ENCODE data around the gene CHCHD5.

The CHCHD5 gene

DNA sequence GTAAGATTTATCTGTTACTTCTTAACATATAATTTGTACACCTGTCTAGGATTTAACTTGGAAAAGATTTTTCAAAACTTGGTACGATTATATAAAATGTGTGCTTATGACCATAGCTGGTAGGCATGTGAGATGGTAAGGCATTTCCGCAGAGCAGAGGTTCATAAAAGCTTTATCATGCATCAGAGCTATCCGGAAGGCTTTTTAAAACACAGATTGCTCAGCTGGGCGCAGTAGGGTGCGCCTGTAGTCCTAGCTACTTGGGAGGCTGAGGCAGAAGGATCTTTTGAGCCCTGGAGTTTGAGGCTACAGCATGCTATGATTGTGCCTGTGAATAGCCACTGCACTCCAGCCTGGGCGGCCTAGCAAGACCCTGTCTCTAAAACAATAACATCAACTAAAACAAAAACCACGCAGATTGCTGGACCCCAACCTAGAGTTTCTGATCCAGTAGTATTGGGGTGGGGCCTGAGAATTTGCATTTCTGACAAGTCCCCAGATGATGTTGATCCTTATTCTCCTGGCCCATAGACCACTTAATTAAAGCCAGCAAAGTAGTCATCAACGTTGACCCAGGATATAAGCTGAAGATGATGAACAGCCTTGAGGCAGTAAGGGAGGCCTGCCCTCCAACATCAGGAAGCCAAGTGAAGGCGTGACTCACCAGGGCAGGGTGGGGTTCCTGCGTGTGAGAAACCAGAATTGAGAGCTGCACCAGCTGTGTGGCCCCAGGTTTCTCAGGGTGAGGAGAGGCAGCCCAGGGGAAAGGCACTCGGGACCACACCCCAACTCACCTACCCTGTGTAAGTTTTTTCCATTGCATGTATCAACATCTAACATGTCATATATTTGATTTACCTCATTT, 39.7 kb downstream of the CHCHD5 start:
- peak; percentile 46 to 63 for DNase-seq (ENCODE audit: low read depth in 2 of 2, low spot score in 1 of 2)

GRCh38 chr2:112625474-112626114, 41.2 kb downstream of the CHCHD5 start:
- no peak for DNase-seq (ENCODE audit: low read depth in 2 of 2, low spot score in 1 of 2)

- peak in 1 of 2 donors; percentile 29 for DNase-seq (ENCODE audit: low read depth in 2 of 2, low spot score in 1 of 2)
Measured at GRCh38 chr2:112626604-112627059, 42.2 kb downstream of the CHCHD5 start.

GRCh38 chr2:112627060-112628040, 42.9 kb downstream of the CHCHD5 start:
- no peak for DNase-seq (ENCODE audit: low read depth in 2 of 2, low spot score in 1 of 2)

- no peak for DNase-seq (ENCODE audit: low read depth in 2 of 2, low spot score in 1 of 2)
Measured at GRCh38 chr2:112629224-112629623, 44.8 kb downstream of the CHCHD5 start.

DNA sequence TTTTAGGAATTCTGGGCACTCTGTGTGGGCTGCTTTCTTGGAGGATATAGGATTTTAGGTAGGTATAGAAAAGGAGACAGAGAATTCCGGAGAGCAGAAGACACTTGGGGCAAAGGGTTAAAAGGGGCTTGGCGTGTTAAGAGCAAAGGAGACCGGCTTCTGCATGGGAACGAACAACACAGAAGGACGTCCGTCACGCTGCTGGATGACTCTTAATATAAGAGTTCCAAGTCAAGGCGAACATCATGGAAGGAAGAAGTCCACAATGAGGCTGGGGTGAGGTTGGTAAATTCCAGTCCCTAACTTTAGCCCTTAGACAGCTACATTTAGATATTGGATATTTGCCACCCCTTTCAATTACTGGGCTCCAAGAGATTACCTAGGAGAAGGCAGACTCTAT, 45.4 kb downstream of the CHCHD5 start:
- no peak for DNase-seq (ENCODE audit: low read depth in 2 of 2, low spot score in 1 of 2)

DNA sequence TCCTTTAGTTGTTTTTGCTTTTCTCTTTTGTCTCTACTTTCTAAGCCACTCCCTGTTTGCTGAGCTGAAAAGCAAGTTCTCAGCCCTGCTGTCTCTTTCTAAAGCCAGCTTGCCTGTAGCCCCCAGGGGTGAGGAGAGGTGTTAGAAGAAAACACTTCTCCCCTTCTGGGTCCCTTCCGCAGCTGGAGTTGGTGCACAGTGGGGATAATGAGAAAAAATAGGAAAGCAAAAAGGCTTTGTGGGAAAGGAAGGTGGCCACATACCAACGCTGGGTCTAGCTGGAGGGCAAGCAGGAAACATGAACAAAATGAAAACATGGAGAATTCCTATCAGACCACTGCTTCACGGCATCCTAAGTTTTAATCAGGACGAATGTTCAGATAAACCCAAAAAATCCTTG, 45.9 kb downstream of the CHCHD5 start:
- DNase-seq (ENCODE audit: low read depth in 2 of 2, low spot score in 1 of 2): no peak

DNA sequence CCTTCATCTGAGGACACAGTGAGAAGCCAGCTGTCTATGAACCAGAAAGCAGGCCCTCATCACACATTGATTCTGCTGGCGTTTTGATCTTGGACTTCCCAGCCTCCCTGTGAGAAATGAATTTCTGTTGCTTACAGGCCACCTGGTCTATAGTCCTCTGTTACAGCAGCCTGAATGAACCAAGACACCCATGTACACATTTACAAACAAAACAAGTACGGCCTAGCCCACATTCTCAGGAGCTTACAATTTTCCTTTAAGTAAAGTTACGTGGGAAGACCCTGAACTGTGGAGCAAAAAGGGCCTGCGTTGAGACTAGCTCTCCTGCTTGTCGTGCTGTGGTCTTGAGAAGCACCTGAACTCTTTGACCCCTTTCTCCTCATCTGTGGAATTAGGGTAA, 49.3 kb downstream of the CHCHD5 start:
- no peak for DNase-seq (ENCODE audit: low read depth in 2 of 2, low spot score in 1 of 2)

GRCh38 chr2:112634153-112634873, 49.9 kb downstream of the CHCHD5 start:
- no peak for DNase-seq (ENCODE audit: low read depth in 2 of 2, low spot score in 1 of 2)

DNA sequence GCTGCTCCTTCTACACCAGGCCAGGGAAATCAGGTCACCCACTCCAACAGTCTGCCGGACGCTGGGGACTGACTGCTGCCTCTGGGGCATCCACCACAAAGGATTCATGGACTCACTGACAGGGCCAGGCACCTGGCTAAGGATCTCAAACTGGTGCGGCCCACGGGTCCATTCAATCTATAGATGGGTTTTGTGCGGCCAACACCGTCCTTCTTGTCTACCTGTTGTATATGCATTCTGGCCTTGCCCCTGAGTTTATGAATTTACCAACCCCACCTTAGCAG, 50.4 kb downstream of the CHCHD5 start:
- DNase-seq (ENCODE audit: low read depth in 2 of 2, low spot score in 1 of 2): no peak

DNA sequence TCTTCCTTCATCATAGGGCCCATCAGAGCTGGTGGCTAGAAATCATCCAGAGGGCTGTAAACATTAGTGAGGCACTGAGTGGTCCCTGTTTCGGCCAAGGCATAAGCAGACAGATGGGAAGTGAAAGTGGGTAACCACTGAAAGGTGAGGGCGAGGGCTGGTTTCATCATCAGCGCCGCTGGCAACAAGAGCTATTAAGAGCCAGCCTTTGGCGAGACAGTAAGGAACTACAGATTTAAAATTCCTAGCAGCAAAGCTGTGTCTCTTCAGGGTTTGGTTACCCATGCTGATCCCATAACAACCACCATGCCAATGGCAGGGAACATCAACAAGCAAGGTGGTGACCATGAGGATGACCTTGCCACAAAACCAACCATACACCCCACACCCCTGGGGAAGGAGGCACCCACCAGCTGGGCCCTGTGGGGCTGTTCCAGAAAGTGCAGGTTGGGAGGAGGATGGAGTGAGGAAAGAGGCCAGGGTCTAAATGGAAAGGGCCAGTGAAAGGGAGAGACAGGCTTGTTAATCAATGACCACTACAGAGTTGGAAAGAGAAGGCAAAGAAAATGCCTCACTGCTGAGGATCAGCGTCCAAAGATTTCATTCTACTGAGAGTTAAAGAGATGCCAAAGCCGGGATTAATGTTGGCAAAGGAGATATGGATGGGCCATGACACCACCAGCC, 52.3 kb downstream of the CHCHD5 start:
- no peak for DNase-seq (ENCODE audit: low read depth in 2 of 2, low spot score in 1 of 2)

DNA sequence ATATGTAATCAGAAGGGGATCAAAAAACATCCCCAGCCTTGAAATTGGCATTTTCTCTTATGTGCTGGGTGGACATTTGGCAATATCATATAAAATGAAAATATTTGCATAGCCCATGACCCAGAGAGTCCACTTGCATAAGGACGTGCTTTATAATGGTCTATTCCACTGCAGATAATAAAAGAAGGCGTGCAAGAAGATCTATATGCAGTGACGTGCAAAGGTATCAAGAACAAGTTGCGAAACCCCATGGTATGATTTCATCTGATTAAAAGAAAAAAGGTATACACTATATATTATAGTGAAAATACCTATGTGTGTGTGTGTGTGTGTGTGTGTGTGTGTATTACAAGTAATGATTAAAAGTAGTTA, 52.9 kb downstream of the CHCHD5 start:
- DNase-seq (ENCODE audit: low read depth in 2 of 2, low spot score in 1 of 2): no peak

Data from stimulated activated CD8-positive, alpha-beta memory T cell treated with anti-CD3 and anti-CD28 coated beads, Interleukin-4, amount 100 ng/mL, for 4 hours (primary cell).